HG03103 (cell line): ENCODE results near the gene TMEM80.
"Not testable (repeated sequence)": the region's sequence is repeated elsewhere in the genome, so short reads cannot be mapped to it uniquely, and the experiment has no call there.

Experiments used
- ATAC-seq: cut with Tn5 transposase; IDR thresholded peaks from one replicate; pipeline ENCODE4 v1.9.1; 2021; ENCODE audit warnings: low read depth; ENCODE audit not compliant: unreplicated experiment

Gene TMEM80

DNA sequence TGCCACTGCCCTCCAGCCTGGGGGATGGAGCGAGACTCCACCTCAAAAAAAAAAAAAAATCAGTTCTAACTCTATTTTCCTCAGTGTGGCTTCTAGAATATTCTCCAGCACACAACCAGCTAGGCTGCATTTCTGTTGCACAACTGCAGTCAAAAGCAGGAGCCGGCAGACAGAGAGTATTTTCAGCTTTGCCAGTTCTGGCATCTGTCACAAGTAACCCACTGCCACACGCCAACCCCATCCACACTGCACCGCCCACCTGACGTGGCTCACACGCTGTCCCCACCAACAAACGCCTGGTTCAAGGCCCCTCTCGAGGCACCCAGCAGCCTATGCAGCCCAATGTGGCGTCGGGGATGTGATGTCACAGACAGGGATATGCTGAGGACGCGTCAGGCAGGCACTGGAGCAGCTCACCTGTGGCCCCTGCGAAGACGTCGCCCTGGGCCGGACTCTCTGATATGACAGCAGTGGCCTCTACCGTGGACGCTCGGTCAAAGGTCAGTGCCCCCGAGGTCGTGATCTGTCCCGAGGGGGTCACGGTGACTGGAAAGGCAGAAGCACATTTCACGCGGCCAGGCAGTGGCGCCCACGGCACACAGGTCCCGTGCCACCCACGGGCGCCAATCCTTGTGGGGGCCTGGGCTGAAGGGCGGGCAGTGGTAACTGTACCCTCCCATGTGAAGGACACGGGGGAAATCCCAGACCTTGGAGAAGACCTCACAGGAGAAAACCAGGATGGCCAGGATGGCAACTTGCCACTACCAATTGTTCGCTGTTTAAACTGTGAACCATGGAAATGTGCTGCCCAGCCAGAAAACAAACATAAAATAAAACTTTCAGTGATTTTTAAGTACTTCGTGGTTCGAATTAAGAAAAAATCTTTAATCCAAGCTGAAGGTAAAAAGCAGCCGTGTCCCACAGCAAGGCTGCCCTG is 16.1 kb upstream of the TMEM80 start:
- ATAC-seq, result no peak

DNA sequence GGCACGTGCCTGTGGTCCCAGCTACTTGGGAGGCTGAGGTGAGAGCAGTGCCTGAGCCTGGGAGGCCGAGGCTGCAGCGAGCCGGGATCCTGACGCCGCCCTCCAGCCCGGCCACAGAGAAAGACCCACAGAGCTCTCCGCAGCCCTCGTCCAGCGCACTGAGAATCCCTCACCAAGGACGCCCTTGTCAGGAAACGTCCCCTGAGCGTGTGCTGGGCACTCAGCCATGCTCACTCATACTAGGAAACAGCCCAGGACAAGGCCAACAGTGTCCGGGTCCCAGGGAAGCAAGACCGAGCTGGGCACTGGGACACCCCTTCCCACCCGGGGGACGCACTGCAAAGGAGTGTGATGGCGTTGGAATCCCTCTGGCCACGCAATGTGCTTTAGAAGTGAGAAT is 15.1 kb upstream of the TMEM80 start:
- ATAC-seq, result no peak

- no peak for ATAC-seq
Measured at GRCh38 chr11:680970-681369, 14.6 kb upstream of the TMEM80 start.

GRCh38 chr11:686451-687243 is 9.0 kb upstream of the TMEM80 start:
- ATAC-seq, result no peak

DNA sequence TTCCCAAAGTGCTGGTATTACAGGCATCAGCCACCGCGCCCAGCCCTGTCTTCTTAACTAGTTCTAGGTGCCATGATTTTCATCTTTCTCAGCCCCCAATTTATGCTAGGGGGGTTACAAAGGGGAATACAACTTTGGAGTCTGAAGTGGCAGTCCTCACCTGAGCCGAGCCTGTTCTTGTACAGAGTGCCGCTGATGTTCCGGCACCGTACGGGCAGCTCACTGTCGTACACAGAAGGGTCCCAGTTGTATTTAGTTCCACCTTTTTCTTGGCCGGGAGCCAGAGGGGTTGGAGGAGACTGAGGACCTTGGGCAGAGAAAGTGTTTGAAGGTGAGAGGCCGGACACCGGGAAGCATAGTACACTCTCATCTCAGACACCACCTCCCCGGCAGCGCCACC is 7.9 kb upstream of the TMEM80 start:
- no peak for ATAC-seq

DNA sequence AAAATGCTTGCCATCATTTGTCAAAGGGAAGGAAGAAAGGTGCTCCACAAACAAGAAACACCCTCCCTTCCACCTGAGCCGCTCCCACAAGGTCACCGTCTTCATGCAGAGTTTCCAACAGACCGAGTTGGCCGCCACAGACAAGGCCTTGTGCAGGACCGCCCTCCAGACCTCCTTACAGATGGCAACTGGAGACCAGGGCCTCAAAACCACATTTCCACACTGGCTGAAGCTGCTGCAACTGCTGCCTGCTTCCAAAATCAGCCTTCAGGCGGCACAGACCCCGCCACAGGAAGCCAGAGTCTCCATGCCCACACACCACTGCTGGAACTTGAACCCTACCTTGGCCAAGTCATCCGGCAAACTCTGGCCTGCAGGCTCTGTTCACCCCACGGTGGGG is 6.9 kb upstream of the TMEM80 start:
- ATAC-seq, result no peak

DNA sequence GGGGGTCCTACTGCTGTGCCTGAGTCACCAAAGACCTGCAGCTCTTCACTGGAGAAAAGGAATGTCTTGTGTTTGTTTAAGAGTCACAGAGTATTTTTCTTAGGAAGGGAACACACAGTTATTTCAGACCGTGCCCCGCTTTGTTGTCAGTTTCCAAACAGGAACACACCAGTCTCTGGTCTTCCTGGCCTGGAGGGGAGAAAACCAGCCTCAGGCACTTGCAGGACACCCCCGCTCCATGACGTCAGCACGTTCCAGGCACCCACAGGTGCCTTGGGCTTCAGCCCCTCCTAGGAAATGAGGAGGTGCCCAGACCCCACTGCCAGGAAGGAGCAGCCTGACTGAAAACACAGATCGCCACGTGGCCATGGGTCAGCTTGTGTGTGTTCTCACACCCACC is 6.0 kb upstream of the TMEM80 start:
- ATAC-seq, result no peak

- not testable (repeated sequence) for ATAC-seq
Measured at GRCh38 chr11:690244-690643, 5.4 kb upstream of the TMEM80 start.

GRCh38 chr11:690738-691633 is 4.6 kb upstream of the TMEM80 start:
- no peak for ATAC-seq

- no peak for ATAC-seq
Measured at GRCh38 chr11:691710-692590, 3.7 kb upstream of the TMEM80 start.

GRCh38 chr11:692824-693414 is 2.7 kb upstream of the TMEM80 start:
- ATAC-seq, result no peak

- no peak for ATAC-seq
Measured at GRCh38 chr11:693415-693831, 2.2 kb upstream of the TMEM80 start.

DNA sequence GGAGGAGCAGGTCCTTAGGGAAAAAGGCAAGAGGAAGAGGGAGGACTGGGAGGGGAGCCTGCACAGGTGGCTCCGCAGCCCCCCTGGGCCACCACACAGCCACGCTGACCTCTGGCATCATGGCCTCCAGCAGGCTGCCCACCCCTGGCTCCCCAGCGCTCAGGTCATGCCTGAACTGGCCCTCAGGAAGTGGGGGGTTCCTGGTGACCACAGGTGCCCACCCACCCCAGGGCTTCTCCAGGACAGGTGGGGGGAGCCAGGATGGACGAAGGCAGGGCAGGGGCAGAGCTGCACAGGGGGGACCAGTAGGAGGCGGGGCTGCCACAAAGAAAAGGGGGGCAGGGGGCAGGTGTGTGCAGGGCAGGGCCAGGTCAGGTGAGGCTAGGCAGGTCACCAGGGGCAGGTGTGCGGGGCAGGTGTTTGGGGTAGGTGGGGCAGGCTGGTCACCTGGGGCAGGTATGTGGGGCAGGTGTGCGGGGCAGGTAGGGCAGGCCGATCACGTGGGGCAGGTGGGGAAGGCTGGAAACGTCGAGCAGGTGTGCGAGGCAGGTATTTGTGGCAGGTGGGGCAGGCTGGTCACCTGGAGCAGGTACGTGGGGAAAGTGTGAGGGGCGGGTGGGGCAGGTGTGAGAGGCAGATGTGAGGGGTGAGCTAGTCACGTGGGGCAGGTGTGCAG is 1.6 kb upstream of the TMEM80 start:
- no peak for ATAC-seq

- peak; percentile 68 for ATAC-seq
Measured at GRCh38 chr11:694563-695287, 891 bp upstream of the TMEM80 start, which contains the start of gene DEAF1. Gene DEAF1, minus strand, starts transcription at chr11:695222. Its CDS starts 175 bp downstream, at chr11:695047.

GRCh38 chr11:695288-695537 is 403 bp upstream of the TMEM80 start:
- no peak for ATAC-seq

GRCh38 chr11:696955-697491 is 1.4 kb downstream of the TMEM80 start:
- ATAC-seq, result no peak

DNA sequence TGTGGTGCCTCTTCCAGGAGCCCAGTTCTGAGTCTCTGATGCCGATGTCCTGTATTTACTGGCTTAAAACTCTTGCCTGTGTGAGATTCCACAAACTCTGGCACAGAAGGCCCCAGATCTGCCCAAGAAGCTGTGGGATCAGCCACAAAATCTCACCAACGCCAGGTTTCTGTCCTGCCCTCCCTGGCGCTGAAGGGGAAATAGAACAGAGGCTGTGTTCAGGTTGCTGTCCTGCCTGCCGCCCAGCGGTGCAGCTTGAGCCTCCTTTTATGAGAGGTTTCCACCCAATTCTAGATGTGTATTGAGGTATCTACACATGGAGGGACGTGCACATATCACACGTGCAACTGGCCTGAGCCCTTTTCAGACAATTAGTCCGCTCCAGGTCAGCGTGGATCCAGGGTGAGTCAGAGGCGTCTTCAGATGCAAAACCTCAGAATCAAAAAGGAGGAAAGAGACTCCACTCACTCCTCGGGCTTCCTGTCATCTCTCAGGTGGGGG is 2.2 kb downstream of the TMEM80 start:
- no peak for ATAC-seq
